Epithelial cell of prostate (primary cell): ENCODE data around the gene CACNA1H.
"Not testable (repeated sequence)": the region's sequence is repeated elsewhere in the genome, so short reads cannot be mapped to it uniquely, and the experiment has no call there.

Source experiments
- DNase-seq: peaks from one replicate; pipeline ENCODE4 v3.0.0-alpha.2; 2011; ENCODE audit warnings: low read depth, low spot score
- H3K27ac ChIP-seq: fragments of 450-650 bp; 2 replicates; pipeline ENCODE4 v1.5.1; 2017; ENCODE audit warnings: mild to moderate bottlenecking

CACNA1H gene

GRCh38 chr16:1185460-1186207 is 32.7 kb downstream of the CACNA1H start:
- not testable (repeated sequence) for DNase-seq, H3K27ac ChIP-seq

GRCh38 chr16:1188432-1189189 is 35.7 kb downstream of the CACNA1H start:
- DNase-seq: no peak
- H3K27ac ChIP-seq: no peak overlapping the region

GRCh38 chr16:1189455-1189854 is 36.5 kb downstream of the CACNA1H start:
- no peak for DNase-seq

GRCh38 chr16:1190789-1191188 is 37.9 kb downstream of the CACNA1H start:
- DNase-seq: not testable (repeated sequence)

More at GRCh38 chr16:1189455-1189854, 36.5 kb downstream of the CACNA1H start:
- H3K27ac ChIP-seq: no peak overlapping the region

GRCh38 chr16:1192384-1193073 is 39.6 kb downstream of the CACNA1H start:
- no peak for DNase-seq
- no peak overlapping the region for H3K27ac ChIP-seq

More at GRCh38 chr16:1190789-1191188, 37.9 kb downstream of the CACNA1H start:
- H3K27ac ChIP-seq: not testable (repeated sequence)

- H3K27ac ChIP-seq: no peak overlapping the region
- no peak for DNase-seq
Measured at GRCh38 chr16:1193143-1193824, 40.4 kb downstream of the CACNA1H start.

GRCh38 chr16:1193825-1194581 is 41.1 kb downstream of the CACNA1H start:
- no peak overlapping the region for H3K27ac ChIP-seq
- DNase-seq: no peak

DNA sequence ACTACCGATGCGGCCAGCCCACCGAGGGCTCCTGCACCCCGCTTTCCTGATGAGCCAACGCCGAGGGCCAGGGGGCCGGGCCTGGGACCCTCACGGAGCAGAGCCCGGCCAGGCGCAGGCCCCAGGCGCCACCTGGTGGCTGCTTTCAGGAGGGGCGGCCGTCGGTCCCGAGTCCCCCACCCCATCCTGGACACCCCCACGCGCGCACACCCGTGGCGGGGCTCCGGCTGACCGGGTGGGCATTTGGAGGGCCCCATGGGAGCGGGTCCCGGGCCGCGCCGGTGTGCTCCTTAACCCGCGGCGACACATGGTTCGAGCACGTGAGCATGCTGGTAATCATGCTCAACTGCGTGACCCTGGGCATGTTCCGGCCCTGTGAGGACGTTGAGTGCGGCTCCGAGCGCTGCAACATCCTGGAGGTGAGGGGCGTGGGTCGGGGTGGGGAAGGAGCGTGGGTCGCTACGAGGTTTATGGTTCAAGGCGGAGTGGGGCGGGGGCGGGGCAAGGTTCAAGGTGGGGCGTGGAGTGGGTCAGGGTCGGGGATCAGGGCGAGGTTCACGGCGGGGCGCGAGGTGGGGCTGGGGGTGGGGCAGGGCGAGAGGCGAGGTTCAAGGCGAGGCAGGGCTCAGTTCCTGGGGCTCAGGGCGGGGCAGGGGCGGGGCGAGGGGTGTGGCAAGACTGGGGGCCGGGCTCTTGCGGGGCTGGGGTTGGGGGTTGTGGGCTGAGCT is 41.9 kb downstream of the CACNA1H start:
- DNase-seq: no peak
- no peak overlapping the region for H3K27ac ChIP-seq

- no peak for DNase-seq
- H3K27ac ChIP-seq: no peak overlapping the region
Measured at GRCh38 chr16:1195393-1195666, 42.4 kb downstream of the CACNA1H start.

DNA sequence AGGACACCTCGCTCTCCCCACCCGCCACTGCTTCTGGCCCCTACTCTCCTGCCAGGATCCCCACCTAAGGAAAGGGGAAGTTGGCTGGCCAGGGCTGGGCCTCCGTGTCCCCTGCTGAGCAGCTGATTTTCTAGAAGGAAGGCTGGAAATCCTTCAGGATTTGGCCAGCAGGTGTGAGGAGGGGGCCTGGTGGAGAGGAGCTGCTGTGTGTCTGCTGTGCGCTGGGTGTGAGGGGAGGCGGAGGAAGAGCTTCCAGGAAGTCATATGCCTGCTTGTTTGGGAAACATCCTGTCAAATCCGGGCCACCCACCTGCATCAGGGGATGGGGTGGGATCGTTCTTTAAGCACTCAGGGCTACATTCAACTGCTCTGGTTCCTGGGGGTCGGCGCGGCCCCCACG is 43.6 kb downstream of the CACNA1H start:
- no peak for DNase-seq
- no peak overlapping the region for H3K27ac ChIP-seq

- H3K27ac ChIP-seq: no peak overlapping the region
- DNase-seq: no peak
Measured at GRCh38 chr16:1197237-1197866, 44.4 kb downstream of the CACNA1H start.

DNA sequence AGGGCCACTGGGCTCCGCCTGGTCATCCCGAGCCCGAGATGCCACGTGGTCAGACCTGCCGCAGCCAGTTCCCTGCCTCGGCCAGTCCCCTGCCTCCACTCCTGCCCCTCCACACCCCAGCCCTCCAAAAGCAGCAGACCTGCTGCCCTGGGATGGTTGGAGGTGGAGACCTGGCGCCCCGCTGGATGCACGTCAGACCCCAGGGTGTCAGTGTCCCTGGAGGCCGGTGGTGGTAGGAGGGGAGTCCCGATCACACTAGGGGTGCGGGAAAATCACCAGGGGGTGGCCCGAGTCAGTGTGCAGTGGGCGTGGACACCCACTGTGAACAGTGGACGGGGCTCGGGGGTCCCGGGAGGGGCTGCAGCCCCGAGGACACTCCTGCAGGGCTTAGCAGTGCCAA is 45.3 kb downstream of the CACNA1H start:
- no peak for DNase-seq
- H3K27ac ChIP-seq: no peak overlapping the region

GRCh38 chr16:1198671-1199346 is 45.9 kb downstream of the CACNA1H start:
- H3K27ac ChIP-seq, DNase-seq: not testable (repeated sequence)

DNA sequence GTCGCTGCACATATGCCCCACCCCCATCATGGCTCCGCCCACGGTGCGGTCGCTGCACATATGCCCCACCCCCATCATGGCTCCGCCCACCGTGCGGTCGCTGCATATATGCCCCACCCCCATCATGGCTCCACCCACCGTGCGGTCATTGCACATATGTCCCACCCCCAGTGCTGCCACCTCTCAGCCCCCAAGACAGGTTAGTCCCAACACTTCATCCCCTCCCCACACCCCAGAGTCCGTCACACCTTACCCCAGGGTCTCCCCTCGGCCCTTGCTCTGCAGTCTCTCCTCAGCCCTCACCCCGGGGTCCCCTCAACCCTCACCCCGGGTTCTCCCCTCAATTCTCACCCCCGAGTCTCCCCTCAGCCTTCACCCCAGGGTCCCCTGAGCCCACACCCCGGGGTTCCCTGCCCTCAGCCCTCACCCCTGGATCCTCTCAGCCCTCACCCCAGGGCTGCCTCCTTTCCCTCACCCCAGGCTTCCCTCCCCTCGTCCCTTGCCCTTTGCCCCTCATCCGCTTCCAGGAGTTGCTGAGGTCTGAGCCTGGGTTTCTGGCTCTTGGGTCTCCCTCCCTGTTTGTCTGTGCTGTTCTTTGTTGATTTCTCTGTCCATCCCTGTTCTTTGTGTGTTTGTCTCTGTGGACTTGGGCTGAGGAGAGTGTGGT is 46.6 kb downstream of the CACNA1H start:
- no peak for DNase-seq
- no peak overlapping the region for H3K27ac ChIP-seq

- no peak for DNase-seq
- H3K27ac ChIP-seq: no peak overlapping the region
Measured at GRCh38 chr16:1200014-1200627, 47.2 kb downstream of the CACNA1H start.

DNA sequence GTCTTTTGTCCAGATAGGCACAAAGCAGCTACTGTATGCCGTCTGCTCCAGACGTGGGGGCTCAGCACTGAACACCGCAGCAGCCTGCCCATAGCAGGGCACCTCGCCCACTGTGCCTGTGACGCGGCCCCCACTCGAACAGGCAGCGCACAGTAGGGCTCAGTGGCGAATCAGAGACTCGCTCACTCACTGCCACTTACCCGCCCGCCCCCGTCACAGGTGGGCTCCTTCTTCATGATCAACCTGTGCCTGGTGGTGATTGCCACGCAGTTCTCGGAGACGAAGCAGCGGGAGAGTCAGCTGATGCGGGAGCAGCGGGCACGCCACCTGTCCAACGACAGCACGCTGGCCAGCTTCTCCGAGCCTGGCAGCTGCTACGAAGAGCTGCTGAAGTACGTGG is 48.5 kb downstream of the CACNA1H start:
- no peak for DNase-seq
- H3K27ac ChIP-seq: no peak overlapping the region

GRCh38 chr16:1202274-1202673 is 49.4 kb downstream of the CACNA1H start:
- H3K27ac ChIP-seq: no peak overlapping the region
- no peak for DNase-seq
